C4-2B (cell line): ENCODE data around the gene E2F8.

Experiments
- H3K27ac ChIP-seq: fragments of 450-650 bp; 2 replicates; pipeline ENCODE4 v1.5.1; 2017
- CTCF ChIP-seq: fragments of 450-650 bp; conservative IDR thresholded peaks from 2 replicates; pipeline ENCODE4 v1.5.1; 2017; ENCODE audit warnings: mild to moderate bottlenecking
- ZFX ChIP-seq: fragments of 450-650 bp; IDR thresholded peaks from 2 replicates; pipeline ENCODE4 v1.6.1; 2017

The E2F8 gene

GRCh38 chr11:19228968-19229367, 11.8 kb downstream of the E2F8 start:
- H3K27ac ChIP-seq = no peak overlapping the region

GRCh38 chr11:19226378-19227195, 14.2 kb downstream of the E2F8 start:
- no peak overlapping the region for H3K27ac ChIP-seq
- TF ChIP-seq CTCF (no peak), ZFX (no peak)

More at GRCh38 chr11:19228968-19229367, 11.8 kb downstream of the E2F8 start:
- no peak for TF ChIP-seq CTCF

- H3K27ac ChIP-seq = no peak overlapping the region
- TF ChIP-seq CTCF = no peak
- TF ChIP-seq ZFX = no peak
These were observed 15.2 kb downstream of the E2F8 start for GRCh38 chr11:19225581-19225980.

- TF ChIP-seq ZFX = no peak
- TF ChIP-seq CTCF = no peak
- no peak overlapping the region for H3K27ac ChIP-seq
These were observed 15.6 kb downstream of the E2F8 start for GRCh38 chr11:19225123-19225522.

GRCh38 chr11:19220903-19221724, 19.6 kb downstream of the E2F8 start:
- no peak overlapping the region for H3K27ac ChIP-seq
- no peak for TF ChIP-seq ZFX
- no peak for TF ChIP-seq CTCF

GRCh38 chr11:19218786-19219460, 21.8 kb downstream of the E2F8 start:
- H3K27ac ChIP-seq = no peak overlapping the region
- no peak for TF ChIP-seq ZFX
- no peak for TF ChIP-seq CTCF
